ENCODE measurements around the gene SLC6A9. TPM values are rescaled to one million over a fixed set of nuclear protein-coding genes. Genes with fewer than 3 reads are reported as not detected.

The SLC6A9 gene
- total and polyA plus RNA-seq, 2 of the 8 experiments (the other 6 are each of a cell fraction or from before 2014, with no cell fraction given): 20.2 to 24.2 TPM

DNA sequence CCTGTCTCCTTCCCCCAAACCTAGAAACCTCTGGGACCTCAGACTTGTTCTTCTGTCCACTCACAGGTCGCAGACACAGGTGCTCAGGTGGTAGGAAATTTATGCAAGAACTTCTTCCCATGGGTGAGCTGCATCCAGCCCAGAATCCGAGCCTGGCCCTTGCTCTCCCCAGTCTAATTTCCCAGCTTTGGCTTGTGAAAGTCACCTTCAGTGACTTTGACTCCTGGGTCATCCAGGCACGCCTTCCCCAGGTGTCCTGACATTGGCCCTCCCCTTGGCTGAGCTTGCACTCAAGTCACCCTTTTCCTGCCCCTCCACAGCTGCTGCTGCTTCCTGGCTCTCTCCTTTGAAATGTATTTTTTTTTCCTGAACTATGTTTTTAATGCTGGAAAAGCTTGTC is 77.9 kb downstream of the SLC6A9 start:
- Histone ChIP-seq H3K79me1 (ENCODE audit: low read depth, low read length) (peaks cover 3% of the 10 kb centered on the region), H3K27me3 (replicated peaks in 1 of 4; ENCODE audit: control insufficient read depth in 3 of 4, extremely low read depth in 1 of 4, insufficient read depth in 3 of 4, low read length in 3 of 4) (no peaks in the 10 kb centered on the region), H3K4me2 (ENCODE audit: insufficient read depth in 1 of 2, low read depth in 2 of 2, low read length in 2 of 2) (peak overlapping the region; percentile 14 to 57; a peak in 3 of 4 replicates), H3K18ac (ENCODE audit: extremely low read depth, low read length) (no peak overlapping the region; the same call in 1 of the 2 replicates), H3K56ac (replicated peaks; ENCODE audit: insufficient read length, low read depth, low read length) (no peak overlapping the region), H2AK5ac (ENCODE audit: low read depth, low read length) (no peak overlapping the region), H3K4me3 (ENCODE audit: extremely low read depth in 1 of 4, insufficient read depth in 2 of 4, low read depth in 3 of 4, low read length in 4 of 4) (no peak overlapping the region), H3K27ac (ENCODE audit: low read depth, low read length) (no peak overlapping the region), H2BK5ac (ENCODE audit: low read depth, low read length) (no peak overlapping the region), H4K20me1 (replicated peaks in 1 of 2; ENCODE audit: control insufficient read depth in 1 of 2, insufficient read depth in 2 of 2, low read length in 2 of 2) (peaks cover 0 to 10% of the 10 kb centered on the region in 2 experiments), H3K9me3 (ENCODE audit: insufficient read depth in 2 of 2, low read depth in 1 of 2, low read length in 1 of 2) (no peaks in the 10 kb centered on the region), H3K4ac (replicated peaks; ENCODE audit: insufficient read length, low read depth, low read length) (no peak overlapping the region), H3K36me3 (ENCODE audit: control insufficient read depth in 2 of 4, insufficient read depth in 4 of 4, low read length in 3 of 4) (peaks cover 3 to 10% (median 6%) of the 10 kb centered on the region in 4 experiments; a peak in 4 of 8 replicates), H4K91ac (replicated peaks; ENCODE audit: insufficient read length, low read length) (no peak overlapping the region), H3K23me2 (ENCODE audit: low read depth, low read length) (no peaks in the 10 kb centered on the region), H2BK120ac (replicated peaks; ENCODE audit: low read depth, low read length) (no peak overlapping the region), H4K5ac (ENCODE audit: insufficient read length, low read depth, low read length) (no peak overlapping the region), H4K8ac (ENCODE audit: extremely low read depth, insufficient read depth, low read length) (no peak overlapping the region), H3K4me1 (replicated peaks in 1 of 4; ENCODE audit: control insufficient read depth in 3 of 4, insufficient read depth in 4 of 4, low read length in 3 of 4) (peaks cover 0 to 5% (median 4%) of the 10 kb centered on the region in 4 experiments; a peak in 3 of 7 replicates), H3K14ac (ENCODE audit: insufficient read length) (no peak overlapping the region), H2AFZ (ENCODE audit: low read length) (no peak overlapping the region), H2BK12ac (ENCODE audit: low read depth, low read length) (no peak overlapping the region), H2BK20ac (ENCODE audit: low read length) (no peak overlapping the region), H3K9ac (replicated peaks in 1 of 4; ENCODE audit: extremely low read depth in 1 of 4, low read depth in 3 of 4, low read length in 3 of 4) (no peak overlapping the region), H3K23ac (ENCODE audit: insufficient read length) (no peak overlapping the region), H3K79me2 (ENCODE audit: control insufficient read depth in 1 of 2, insufficient read depth in 2 of 2, low read length in 2 of 2) (0 out of 4 replicates have a peak, but pooled peaks cover 0 to 4% of the 10 kb centered on the region in 2 experiments), H2BK15ac (ENCODE audit: low read length) (no peak overlapping the region)
- TF ChIP-seq SP4 (IDR thresholded peaks at IDR 0.05; ENCODE audit: low read length) (no peak), KDM1A (IDR thresholded peaks at IDR 0.05; ENCODE audit: borderline replicate concordance, low read length) (no peak), HDAC6 (IDR thresholded peaks at IDR 0.05; ENCODE audit: low read depth, low read length) (no peak), CREB1 (IDR thresholded peaks at IDR 0.05) (no peak), CHD1 (IDR thresholded peaks at IDR 0.05; ENCODE audit: low read depth, low read length) (no peak), FOSL1 (IDR thresholded peaks at IDR 0.05; ENCODE audit: insufficient read depth, low read depth, low read length) (no peak), GABPA (IDR thresholded peaks at IDR 0.05; ENCODE audit: borderline replicate concordance, insufficient read depth, low read length) (no peak), BACH1 (IDR thresholded peaks at IDR 0.05; ENCODE audit: low read length) (no peak), TBP (IDR thresholded peaks at IDR 0.05; ENCODE audit: low read depth, low read length) (no peak), EP300 (IDR thresholded peaks at IDR 0.05; ENCODE audit: borderline replicate concordance in 1 of 2, low read depth in 2 of 2, low read length in 2 of 2) (no peak), BRCA1 (IDR thresholded peaks at IDR 0.05; ENCODE audit: low read depth, low read length) (no peak), POU5F1 (IDR thresholded peaks at IDR 0.05; ENCODE audit: low read depth, low read length) (no peak), MAFK (IDR thresholded peaks at IDR 0.05; ENCODE audit: low read depth, low read length) (no peak)
- TF ChIP-seq, protein P1, sequence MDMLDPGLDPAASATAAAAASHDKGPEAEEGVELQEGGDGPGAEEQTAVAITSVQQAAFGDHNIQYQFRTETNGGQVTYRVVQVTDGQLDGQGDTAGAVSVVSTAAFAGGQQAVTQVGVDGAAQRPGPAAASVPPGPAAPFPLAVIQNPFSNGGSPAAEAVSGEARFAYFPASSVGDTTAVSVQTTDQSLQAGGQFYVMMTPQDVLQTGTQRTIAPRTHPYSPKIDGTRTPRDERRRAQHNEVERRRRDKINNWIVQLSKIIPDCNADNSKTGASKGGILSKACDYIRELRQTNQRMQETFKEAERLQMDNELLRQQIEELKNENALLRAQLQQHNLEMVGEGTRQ (IDR thresholded peaks at IDR 0.05; ENCODE audit: low read length): no peak
- ChIA-PET POLR2A (ENCODE audit: partially characterized antibody) (interaction anchor here (0.9 to 2.1 kb wide), 7 partner anchors 10 to 190 kb away, joined by 3 to 10 read pairs (median 4); partner anchors contain the start of genes DPH2 and SLC6A9), CTCF (ENCODE audit: partially characterized antibody) (interaction anchor here (0.7 to 4.6 kb wide), 14 partner anchors 10 to 189 kb away, joined by 3 to 25 read pairs (median 4); partner anchors contain the start of genes ATP6V0B and DPH2)
- 81% methylated on average over 3 of the region's 3 CpGs; no CpG with 5 or more reads in 1 of the 2 experiments for WGBS, 2 experiments (ENCODE audit: extremely low coverage in 1 of 2, insufficient coverage in 1 of 2, insufficient read length in 1 of 2, insufficient replicate concordance in 2 of 2, low coverage in 1 of 2, low lambda C conversion rate in 2 of 2, missing lambda C conversion rate in 1 of 2)
- DNase-seq (ENCODE audit: low read depth in 1 of 2, low spot score in 2 of 2) (no peak), FAIRE-seq (no peak)

Data from H1 (cell line).